H9 (cell line): Measurements from ENCODE around the gene ZNF530. TPM values are rescaled to one million over a fixed set of nuclear protein-coding genes. Genes with fewer than 3 reads are reported as not detected.

Experiments used
- DNase-seq: peaks from one replicate; pipeline ENCODE4 v3.0.0-alpha.2; 2017
- H2AFZ ChIP-seq: one replicate; pipeline ENCODE4 v1.6.1; 2013; ENCODE audit warnings: mild to moderate bottlenecking, low read length, control low read depth, moderate library complexity
- H2AK5ac ChIP-seq: 2 replicates; pipeline ENCODE4 v1.6.1; 2013; ENCODE audit warnings: low read length, control low read depth, mixed read lengths; ENCODE audit not compliant: insufficient read length
- H2BK120ac ChIP-seq: one replicate; pipeline ENCODE4 v1.6.1; 2013; ENCODE audit warnings: low read depth, mild to moderate bottlenecking, low read length, control low read depth, inconsistent platforms; ENCODE audit not compliant: poor library complexity, severe bottlenecking
- H2BK12ac ChIP-seq: 2 replicates; pipeline ENCODE4 v1.6.1; 2013; ENCODE audit warnings: low read length, control low read depth, mixed read lengths, low read depth; ENCODE audit not compliant: insufficient read length
- H2BK15ac ChIP-seq: 2 replicates; pipeline ENCODE4 v1.6.1; 2013; ENCODE audit warnings: low read depth, low read length, control low read depth
- H2BK20ac ChIP-seq: one replicate; pipeline ENCODE4 v1.6.1; 2013; ENCODE audit warnings: low read depth, mild to moderate bottlenecking, low read length, control low read depth, inconsistent platforms; ENCODE audit not compliant: poor library complexity, severe bottlenecking
- H2BK5ac ChIP-seq: 2 replicates; pipeline ENCODE4 v1.6.1; 2013; ENCODE audit warnings: low read length, control low read depth, mixed read lengths; ENCODE audit not compliant: insufficient read length
- H3K14ac ChIP-seq: 2 replicates; pipeline ENCODE4 v1.6.1; 2013; ENCODE audit warnings: low read length, control low read depth; ENCODE audit not compliant: insufficient read depth
- H3K18ac ChIP-seq: 2 replicates; pipeline ENCODE4 v1.6.1; 2013; ENCODE audit warnings: low read depth, mild to moderate bottlenecking, mixed read lengths, low read length, control low read depth; ENCODE audit not compliant: insufficient read length
- H3K23ac ChIP-seq: 2 replicates; pipeline ENCODE4 v1.6.1; 2013; ENCODE audit warnings: low read length, control low read depth, mixed read lengths, low read depth; ENCODE audit not compliant: insufficient read length
- H3K23me2 ChIP-seq: 2 replicates; pipeline ENCODE4 v1.6.1; 2013; ENCODE audit warnings: low read depth, mild to moderate bottlenecking, mixed read lengths, low read length, control low read depth; ENCODE audit not compliant: insufficient read length, poor library complexity, severe bottlenecking
- H3K27ac ChIP-seq: 2 replicates; pipeline ENCODE4 v1.5.1; 2013; ENCODE audit warnings: low read length, control low read depth, mixed read lengths, low read depth; ENCODE audit not compliant: insufficient read length
- H3K27me3 ChIP-seq: 2 replicates; pipeline ENCODE4 v1.6.1; 2013; ENCODE audit warnings: low read length, control low read depth, inconsistent platforms; ENCODE audit not compliant: insufficient read depth
- H3K4ac ChIP-seq: 2 replicates; pipeline ENCODE4 v1.6.1; 2013; ENCODE audit warnings: low read depth, mild to moderate bottlenecking, control low read depth, inconsistent platforms, low read length, moderate library complexity
- H3K4me1 ChIP-seq: 2 replicates; pipeline ENCODE4 v1.6.1; 2013; ENCODE audit warnings: low read length, control low read depth, inconsistent platforms; ENCODE audit not compliant: insufficient read depth
- H3K4me2 ChIP-seq: 2 replicates; pipeline ENCODE4 v1.6.1; 2013; ENCODE audit warnings: low read length, control low read depth, mixed read lengths; ENCODE audit not compliant: insufficient read length, insufficient read depth
- H3K56ac ChIP-seq: 2 replicates; pipeline ENCODE4 v1.6.1; 2013; ENCODE audit warnings: low read depth, mild to moderate bottlenecking, mixed read lengths, low read length, control low read depth; ENCODE audit not compliant: insufficient read length
- H3K79me1 ChIP-seq: 2 replicates; pipeline ENCODE4 v1.6.1; 2013; ENCODE audit warnings: low read depth, mild to moderate bottlenecking, moderate library complexity, low read length, control low read depth, inconsistent platforms; ENCODE audit not compliant: insufficient read depth, poor library complexity, severe bottlenecking
- H3K79me2 ChIP-seq: 2 replicates; pipeline ENCODE4 v1.6.1; 2013; ENCODE audit warnings: low read length, control low read depth, inconsistent platforms; ENCODE audit not compliant: insufficient read depth
- H3K9ac ChIP-seq: 2 replicates; pipeline ENCODE4 v1.6.1; 2013; ENCODE audit warnings: low read length, control low read depth, mixed read lengths; ENCODE audit not compliant: insufficient read length; ENCODE audit errors: extremely low read depth
- H3K9me3 ChIP-seq: one replicate; pipeline ENCODE4 v1.6.1; 2013; ENCODE audit warnings: low read depth, low read length, inconsistent platforms; ENCODE audit not compliant: control insufficient read depth
- H3T11ph ChIP-seq: one replicate; pipeline ENCODE4 v1.6.1; 2013; ENCODE audit warnings: mild to moderate bottlenecking, low read length, control low read depth, inconsistent platforms
- H4K20me1 ChIP-seq: one replicate; pipeline ENCODE4 v1.6.1; 2013; ENCODE audit not compliant: control insufficient read depth, insufficient read length, insufficient read depth
- H4K5ac ChIP-seq: 2 replicates; pipeline ENCODE4 v1.6.1; 2013; ENCODE audit warnings: low read depth, mild to moderate bottlenecking, mixed read lengths, low read length, control low read depth; ENCODE audit not compliant: insufficient read length
- H4K8ac ChIP-seq: replicated peaks from 2 replicates; pipeline ENCODE4 v1.6.1; 2013; ENCODE audit warnings: low read length, control low read depth, mixed read lengths, low read depth; ENCODE audit not compliant: insufficient read length
- H4K91ac ChIP-seq: 2 replicates; pipeline ENCODE4 v1.6.1; 2013; ENCODE audit warnings: low read depth, mild to moderate bottlenecking, moderate library complexity, mixed read lengths, low read length, control low read depth; ENCODE audit not compliant: insufficient read length
- H3K27ac Mint-ChIP-seq, 3 experiments: 2 replicates in 2 of 3; 3 replicates in 1 of 3; pipeline ENCODE4 v1.8.0; 2020 to 2021; ENCODE audit warnings: mixed read lengths in 3 of 3, mild to moderate bottlenecking in 1 of 3, moderate library complexity in 1 of 3
- H3K27me3 Mint-ChIP-seq: 2 replicates; pipeline ENCODE4 v1.8.0; 2021; ENCODE audit warnings: low read depth, mild to moderate bottlenecking, moderate library complexity, mixed read lengths
- H3K36me3 Mint-ChIP-seq, 3 experiments: 2 replicates in 2 of 3; 3 replicates in 1 of 3; pipeline ENCODE4 v1.8.0; 2020 to 2021; ENCODE audit warnings: low read depth in 3 of 3, mixed read lengths in 3 of 3; ENCODE audit not compliant: insufficient read depth in 1 of 3
- H3K4me1 Mint-ChIP-seq, 2 experiments: 2 replicates each; pipeline ENCODE4 v1.8.0; 2020; ENCODE audit warnings: mixed read lengths in 2 of 2
- H3K4me3 Mint-ChIP-seq, 2 experiments: 2 replicates in 1 of 2; 3 replicates in 1 of 2; pipeline ENCODE4 v1.8.0; 2020 to 2021; ENCODE audit warnings: mild to moderate bottlenecking in 2 of 2, mixed read lengths in 2 of 2, moderate library complexity in 1 of 2
- H3K9me3 Mint-ChIP-seq, 2 experiments: 2 replicates in 1 of 2; 3 replicates in 1 of 2; pipeline ENCODE4 v1.8.0; 2020; ENCODE audit warnings: mild to moderate bottlenecking in 2 of 2, mixed read lengths in 2 of 2, moderate library complexity in 1 of 2
- WGBS: extraction: QIAGEN DNeasy Blood & Tissue Kit; methylation state at CpG from one replicate; pipeline ENCODE4 v1.1.7; 2013; ENCODE audit warnings: missing lambda C conversion rate, low lambda C conversion rate, mixed read lengths; ENCODE audit not compliant: insufficient read length; ENCODE audit errors: extremely low coverage; 5-methylcytosine and 5-hydroxymethylcytosine counted together
- total RNA-seq: library from RNA; stranded (reverse); gene quantifications from 2 replicates; pipeline ENCODE4 v1.2.1, GENCODE V29; 2021
- TF ChIP-seq, protein P1 (sequence below): fragments of 200-600 bp; sonication (generic); conservative IDR thresholded peaks from 3 replicates; pipeline ENCODE4 v1.8.0; 2021; ENCODE audit warnings: antibody characterized with exemption, mild to moderate bottlenecking

ZNF530 gene
- total RNA-seq, 1 experiment from 2014 or later = 9.3 TPM

DNA sequence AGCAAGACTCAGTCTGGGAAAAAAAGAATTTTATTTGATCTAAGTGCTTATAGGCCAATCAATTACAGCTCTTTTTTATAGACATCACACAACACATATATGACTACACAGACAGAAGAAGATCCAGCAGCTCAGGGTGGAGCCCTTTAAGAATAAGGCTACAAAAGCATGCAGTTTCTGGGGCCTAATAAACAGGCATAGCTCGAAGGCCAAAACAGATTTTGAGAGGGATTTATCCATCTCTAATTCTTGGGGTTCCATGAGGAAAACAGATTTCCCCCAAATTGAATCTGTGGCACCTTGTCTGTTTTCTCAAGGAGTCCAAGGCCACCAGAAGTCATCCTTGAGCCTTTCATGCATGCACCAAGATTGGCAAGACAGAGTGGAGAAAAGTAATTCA is 36.1 kb upstream of the ZNF530 start:
- Histone ChIP-seq H3K23me2 (peaks cover 5% of the 10 kb centered on the region), H2BK120ac (no peak overlapping the region), H3K56ac (no peak overlapping the region), H2AK5ac (no peak overlapping the region), H3T11ph (no peak overlapping the region), H3K18ac (no peak overlapping the region), H3K4me1 (no peaks in the 10 kb centered on the region), H3K9me3 (peaks cover 52% of the 10 kb centered on the region), H3K27me3 (no peaks in the 10 kb centered on the region), H3K79me2 (no peaks in the 10 kb centered on the region), H3K4ac (no peak overlapping the region), H3K4me2 (no peak overlapping the region), H4K91ac (no peak overlapping the region), H2AFZ (no peak overlapping the region), H3K9ac (no peak overlapping the region), H4K20me1 (no peaks in the 10 kb centered on the region), H2BK5ac (no peak overlapping the region), H3K23ac (no peak overlapping the region), H2BK20ac (no peak overlapping the region), H3K79me1 (no peaks in the 10 kb centered on the region), H4K8ac (no peak overlapping the region), H3K14ac (no peak overlapping the region), H2BK15ac (no peak overlapping the region), H3K27ac (no peak overlapping the region), H4K5ac (no peak overlapping the region), H2BK12ac (no peak overlapping the region)
- H3K4me1 Mint-ChIP-seq = peaks cover 5% of the 10 kb centered on the region in 2 experiments
- TF ChIP-seq, protein P1, sequence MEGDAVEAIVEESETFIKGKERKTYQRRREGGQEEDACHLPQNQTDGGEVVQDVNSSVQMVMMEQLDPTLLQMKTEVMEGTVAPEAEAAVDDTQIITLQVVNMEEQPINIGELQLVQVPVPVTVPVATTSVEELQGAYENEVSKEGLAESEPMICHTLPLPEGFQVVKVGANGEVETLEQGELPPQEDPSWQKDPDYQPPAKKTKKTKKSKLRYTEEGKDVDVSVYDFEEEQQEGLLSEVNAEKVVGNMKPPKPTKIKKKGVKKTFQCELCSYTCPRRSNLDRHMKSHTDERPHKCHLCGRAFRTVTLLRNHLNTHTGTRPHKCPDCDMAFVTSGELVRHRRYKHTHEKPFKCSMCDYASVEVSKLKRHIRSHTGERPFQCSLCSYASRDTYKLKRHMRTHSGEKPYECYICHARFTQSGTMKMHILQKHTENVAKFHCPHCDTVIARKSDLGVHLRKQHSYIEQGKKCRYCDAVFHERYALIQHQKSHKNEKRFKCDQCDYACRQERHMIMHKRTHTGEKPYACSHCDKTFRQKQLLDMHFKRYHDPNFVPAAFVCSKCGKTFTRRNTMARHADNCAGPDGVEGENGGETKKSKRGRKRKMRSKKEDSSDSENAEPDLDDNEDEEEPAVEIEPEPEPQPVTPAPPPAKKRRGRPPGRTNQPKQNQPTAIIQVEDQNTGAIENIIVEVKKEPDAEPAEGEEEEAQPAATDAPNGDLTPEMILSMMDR = no peak
- no peak for DNase-seq
- H3K27ac Mint-ChIP-seq = no peak overlapping the region
- H3K4me3 Mint-ChIP-seq = no peak overlapping the region
- WGBS = no CpG with 5 or more reads among the region's 1 CpG
- peaks cover 22 to 32% (median 27%) of the 10 kb centered on the region in 3 experiments for H3K36me3 Mint-ChIP-seq
- peaks cover 30% of the 10 kb centered on the region for H3K27me3 Mint-ChIP-seq
- H3K9me3 Mint-ChIP-seq = peaks cover 86 to 87% of the 10 kb centered on the region in 2 experiments
